ENCODE measurements around the gene BCAS4.

Gene BCAS4

GRCh38 chr20:50883856-50884255, 89.0 kb downstream of the BCAS4 start:
- Histone ChIP-seq H3K36me3 (replicated peaks; ENCODE audit: low read depth, low read length) (peaks cover 13% of the 10 kb centered on the region), H3K4me3 (ENCODE audit: low read length) (no peak overlapping the region), H3K4me2 (ENCODE audit: low read length) (no peak overlapping the region), H3K27ac (ENCODE audit: low read length) (no peak overlapping the region), H3K9me3 (ENCODE audit: insufficient read depth, low read length) (no peaks in the 10 kb centered on the region), H3K4me1 (ENCODE audit: low read length) (no peaks in the 10 kb centered on the region), H3K79me2 (ENCODE audit: low read length) (no peaks in the 10 kb centered on the region), H4K20me1 (ENCODE audit: insufficient read depth, low read length) (peaks cover 1% of the 10 kb centered on the region; the same call in 1 of the 2 replicates), H3K9ac (ENCODE audit: low read length) (no peak overlapping the region), H2AFZ (ENCODE audit: low read depth, low read length) (no peak overlapping the region), H3K27me3 (ENCODE audit: low read depth, low read length) (no peaks in the 10 kb centered on the region)
- TF ChIP-seq CTCF (IDR thresholded peaks at IDR 0.05; ENCODE audit: low read depth, low read length): no peak
- no peak for TF ChIP-seq EZH2phosphoT487 (IDR thresholded peaks at IDR 0.05; ENCODE audit: low read depth)

- H4K20me1 ChIP-seq (ENCODE audit: insufficient read depth, low read length): peaks cover 11% of the 10 kb centered on the region
- H3K27ac ChIP-seq (ENCODE audit: low read length): no peak overlapping the region
- no peaks in the 10 kb centered on the region for H3K9me3 ChIP-seq (ENCODE audit: insufficient read depth, low read length)
- no peak for TF ChIP-seq CTCF (IDR thresholded peaks at IDR 0.05; ENCODE audit: low read depth, low read length)
- no peak overlapping the region for H3K9ac ChIP-seq (ENCODE audit: low read length)
- peaks cover 23% of the 10 kb centered on the region for H3K36me3 ChIP-seq (replicated peaks; ENCODE audit: low read depth, low read length)
- no peak overlapping the region for H3K4me3 ChIP-seq (ENCODE audit: low read length)
- no peak overlapping the region for H3K4me2 ChIP-seq (ENCODE audit: low read length)
- no peak overlapping the region for H2AFZ ChIP-seq (ENCODE audit: low read depth, low read length)
- peaks cover 9% of the 10 kb centered on the region; the same call in 1 of the 2 replicates for H3K79me2 ChIP-seq (ENCODE audit: low read length)
- H3K4me1 ChIP-seq (ENCODE audit: low read length): no peaks in the 10 kb centered on the region
- H3K27me3 ChIP-seq (ENCODE audit: low read depth, low read length): no peaks in the 10 kb centered on the region
Observed at GRCh38 chr20:50885068-50885467, 90.2 kb downstream of the BCAS4 start.

GRCh38 chr20:50885781-50886180, 90.9 kb downstream of the BCAS4 start:
- no peaks in the 10 kb centered on the region for H3K9me3 ChIP-seq (ENCODE audit: insufficient read depth, low read length)
- H2AFZ ChIP-seq (ENCODE audit: low read depth, low read length): no peak overlapping the region
- H3K4me2 ChIP-seq (ENCODE audit: low read length): no peak overlapping the region
- no peak overlapping the region for H3K9ac ChIP-seq (ENCODE audit: low read length)
- TF ChIP-seq EZH2phosphoT487 (IDR thresholded peaks at IDR 0.05; ENCODE audit: low read depth): no peak
- no peak for TF ChIP-seq CTCF (IDR thresholded peaks at IDR 0.05; ENCODE audit: low read depth, low read length)
- no peaks in the 10 kb centered on the region for H3K27me3 ChIP-seq (ENCODE audit: low read depth, low read length)
- no peaks in the 10 kb centered on the region for H3K4me1 ChIP-seq (ENCODE audit: low read length)
- H4K20me1 ChIP-seq (ENCODE audit: insufficient read depth, low read length): peaks cover 14% of the 10 kb centered on the region
- peaks cover 9% of the 10 kb centered on the region; the same call in 1 of the 2 replicates for H3K79me2 ChIP-seq (ENCODE audit: low read length)
- no peak overlapping the region for H3K27ac ChIP-seq (ENCODE audit: low read length)
- peaks cover 30% of the 10 kb centered on the region for H3K36me3 ChIP-seq (replicated peaks; ENCODE audit: low read depth, low read length)
- H3K4me3 ChIP-seq (ENCODE audit: low read length): no peak overlapping the region

GRCh38 chr20:50886184-50886790, 91.4 kb downstream of the BCAS4 start:
- Histone ChIP-seq H3K36me3 (replicated peaks; ENCODE audit: low read depth, low read length) (peaks cover 36% of the 10 kb centered on the region), H4K20me1 (ENCODE audit: insufficient read depth, low read length) (peaks cover 19% of the 10 kb centered on the region), H3K79me2 (ENCODE audit: low read length) (peaks cover 13% of the 10 kb centered on the region), H3K9me3 (ENCODE audit: insufficient read depth, low read length) (no peaks in the 10 kb centered on the region), H2AFZ (ENCODE audit: low read depth, low read length) (no peak overlapping the region), H3K4me3 (ENCODE audit: low read length) (no peak overlapping the region), H3K4me2 (ENCODE audit: low read length) (no peak overlapping the region), H3K9ac (ENCODE audit: low read length) (no peak overlapping the region), H3K27me3 (ENCODE audit: low read depth, low read length) (no peaks in the 10 kb centered on the region), H3K27ac (ENCODE audit: low read length) (no peak overlapping the region), H3K4me1 (ENCODE audit: low read length) (0 out of 2 replicates have a peak, but pooled peaks cover under 1% of the 10 kb centered on the region)
- TF ChIP-seq EZH2phosphoT487 (IDR thresholded peaks at IDR 0.05; ENCODE audit: low read depth): no peak
- TF ChIP-seq CTCF (IDR thresholded peaks at IDR 0.05; ENCODE audit: low read depth, low read length): no peak

All from OCI-LY3 (cell line).